Activated CD4-positive, CD25-positive, alpha-beta regulatory T cell treated with anti-CD3 and anti-CD28 coated beads, Interleukin-2, amount 50 U/mL, for 16 hours (primary cell): Measurements from ENCODE around the gene ICAM1.
A peak's percentile ranks its signal among the peaks of the same experiment; 100 is the strongest.
"Not testable (repeated sequence)": the region's sequence is repeated elsewhere in the genome, so short reads cannot be mapped to it uniquely, and the experiment has no call there.

Experiments used
- DNase-seq: peaks from one replicate; pipeline ENCODE4 v3.0.0-alpha.2; 2020; ENCODE audit warnings: low read depth, low spot score

Gene ICAM1, protein sequence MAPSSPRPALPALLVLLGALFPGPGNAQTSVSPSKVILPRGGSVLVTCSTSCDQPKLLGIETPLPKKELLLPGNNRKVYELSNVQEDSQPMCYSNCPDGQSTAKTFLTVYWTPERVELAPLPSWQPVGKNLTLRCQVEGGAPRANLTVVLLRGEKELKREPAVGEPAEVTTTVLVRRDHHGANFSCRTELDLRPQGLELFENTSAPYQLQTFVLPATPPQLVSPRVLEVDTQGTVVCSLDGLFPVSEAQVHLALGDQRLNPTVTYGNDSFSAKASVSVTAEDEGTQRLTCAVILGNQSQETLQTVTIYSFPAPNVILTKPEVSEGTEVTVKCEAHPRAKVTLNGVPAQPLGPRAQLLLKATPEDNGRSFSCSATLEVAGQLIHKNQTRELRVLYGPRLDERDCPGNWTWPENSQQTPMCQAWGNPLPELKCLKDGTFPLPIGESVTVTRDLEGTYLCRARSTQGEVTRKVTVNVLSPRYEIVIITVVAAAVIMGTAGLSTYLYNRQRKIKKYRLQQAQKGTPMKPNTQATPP

DNA sequence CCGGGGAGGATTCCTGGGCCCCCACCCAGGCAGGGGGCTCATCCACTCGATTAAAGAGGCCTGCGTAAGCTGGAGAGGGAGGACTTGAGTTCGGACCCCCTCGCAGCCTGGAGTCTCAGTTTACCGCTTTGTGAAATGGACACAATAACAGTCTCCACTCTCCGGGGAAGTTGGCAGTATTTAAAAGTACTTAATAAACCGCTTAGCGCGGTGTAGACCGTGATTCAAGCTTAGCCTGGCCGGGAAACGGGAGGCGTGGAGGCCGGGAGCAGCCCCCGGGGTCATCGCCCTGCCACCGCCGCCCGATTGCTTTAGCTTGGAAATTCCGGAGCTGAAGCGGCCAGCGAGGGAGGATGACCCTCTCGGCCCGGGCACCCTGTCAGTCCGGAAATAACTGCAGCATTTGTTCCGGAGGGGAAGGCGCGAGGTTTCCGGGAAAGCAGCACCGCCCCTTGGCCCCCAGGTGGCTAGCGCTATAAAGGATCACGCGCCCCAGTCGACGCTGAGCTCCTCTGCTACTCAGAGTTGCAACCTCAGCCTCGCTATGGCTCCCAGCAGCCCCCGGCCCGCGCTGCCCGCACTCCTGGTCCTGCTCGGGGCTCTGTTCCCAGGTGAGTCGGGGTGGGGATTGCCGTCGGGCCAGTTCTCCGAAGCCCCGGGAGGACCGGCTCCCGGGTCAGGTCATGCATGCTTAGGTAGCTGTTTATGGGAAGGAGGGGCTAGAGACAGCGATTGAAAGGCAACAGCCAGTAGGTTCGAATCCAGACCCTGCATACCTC is at the start of gene ICAM1:
ICAM1 (plus strand) TSS at position 505 of the 779 bp plus-strand sequence; CDS start at position 545, 40 bp downstream.
- DNase-seq, result peak; percentile 56

DNA sequence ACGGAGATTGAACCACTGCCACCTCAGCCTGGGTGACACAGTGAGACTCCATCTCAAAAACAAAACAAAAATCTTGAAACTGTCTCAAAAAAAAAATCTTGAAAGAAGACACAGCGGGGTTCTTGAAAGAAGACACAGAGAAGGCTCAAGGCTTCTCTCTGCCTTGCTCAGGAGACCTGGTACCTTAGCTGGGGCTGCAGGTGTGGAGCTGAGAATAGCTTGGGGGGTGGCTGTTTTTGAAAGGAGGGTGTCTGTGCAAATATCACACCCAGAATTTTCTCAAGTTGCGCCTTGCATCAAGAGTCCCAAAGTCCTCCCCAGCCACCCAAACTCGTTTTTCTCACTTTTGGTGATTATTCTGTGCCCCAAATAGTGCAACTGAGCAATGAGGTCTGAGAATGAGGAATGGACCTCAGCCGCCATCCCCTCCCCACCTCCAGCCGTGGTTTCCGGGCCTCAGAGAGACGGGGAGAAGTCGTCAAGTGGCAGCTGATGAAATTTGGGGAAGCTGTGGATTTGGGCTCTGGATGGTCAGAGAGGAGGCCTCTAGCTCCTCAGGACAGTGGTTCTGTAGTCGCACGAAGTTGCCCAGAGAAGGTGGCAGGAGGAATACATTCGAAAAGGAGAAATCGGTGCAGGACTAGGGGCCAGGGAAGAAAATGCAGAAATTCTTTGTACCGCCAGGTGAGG is 48.6 kb upstream of the ICAM1 start:
- DNase-seq, result no peak

DNA sequence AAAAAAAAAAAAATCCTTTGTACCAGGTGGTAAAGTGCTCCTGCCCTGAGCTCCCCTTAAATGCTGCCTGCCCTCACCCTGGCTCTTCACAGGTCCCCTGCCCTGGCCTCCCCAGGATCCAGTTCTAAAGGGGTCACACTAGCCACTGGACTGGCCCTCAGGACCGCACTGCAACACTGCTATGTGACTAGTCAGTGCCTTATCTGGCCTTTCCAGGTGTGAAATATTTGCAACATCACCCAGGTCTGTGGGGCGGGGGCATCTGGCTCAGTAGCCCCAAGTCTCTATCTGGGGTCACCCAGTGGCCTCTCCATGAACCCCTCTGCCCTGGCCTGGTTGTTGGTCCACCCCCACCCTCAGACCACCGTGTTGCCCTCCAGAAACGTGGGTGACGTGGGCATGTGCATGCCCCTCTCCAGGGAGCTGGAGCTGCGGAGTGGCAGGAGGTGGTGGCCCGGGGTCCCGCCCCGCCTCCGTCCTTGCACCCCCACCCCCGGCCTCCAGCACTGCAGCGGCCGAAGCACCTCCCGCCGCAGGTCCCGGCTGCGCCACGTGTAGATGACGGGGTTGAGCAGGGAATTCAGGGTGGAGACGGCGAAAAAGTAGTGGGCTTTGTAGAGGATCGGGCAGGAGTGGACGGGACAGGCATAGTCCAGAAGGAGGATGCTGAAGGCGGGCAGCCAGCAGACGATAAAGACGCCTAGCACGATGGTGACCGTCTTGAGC is 47.3 kb upstream of the ICAM1 start:
- no peak for DNase-seq

DNA sequence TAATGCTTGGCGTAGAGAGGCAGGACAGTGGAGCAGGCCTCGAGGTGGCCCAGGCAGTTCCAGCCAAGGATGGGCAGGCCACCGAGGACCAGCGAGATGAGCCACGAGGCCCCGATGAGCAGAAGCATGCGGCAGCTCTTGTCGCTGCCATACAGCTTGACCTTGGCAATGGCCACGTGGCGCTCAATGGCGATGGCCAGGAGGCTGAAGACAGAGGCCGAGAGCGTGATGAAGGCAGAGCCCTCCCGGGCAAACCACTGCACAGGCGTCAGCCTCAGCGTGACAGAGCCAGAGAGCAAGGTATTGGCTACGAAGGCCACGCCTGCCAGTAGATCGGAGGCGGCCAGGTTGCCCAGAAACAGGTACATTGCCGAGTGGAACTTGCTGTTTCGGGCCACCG is 46.6 kb upstream of the ICAM1 start:
- no peak for DNase-seq

DNA sequence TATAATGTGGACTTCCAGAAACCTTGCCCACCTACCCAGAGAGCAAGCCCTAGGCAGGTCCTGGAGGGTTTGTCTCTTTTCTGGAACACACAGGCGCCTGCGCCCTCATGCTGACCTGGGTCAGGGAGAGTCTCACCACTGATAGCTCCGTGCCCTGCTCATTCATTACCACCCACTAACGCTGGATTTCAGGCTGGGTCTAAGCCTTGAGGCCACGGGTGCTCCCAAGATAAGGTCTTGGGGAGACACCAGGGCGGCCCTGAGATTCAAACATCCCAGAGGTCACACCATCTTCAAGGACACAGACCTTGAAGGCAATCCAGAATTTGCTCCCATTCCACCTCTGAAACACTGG is 44.9 kb upstream of the ICAM1 start:
- no peak for DNase-seq

DNA sequence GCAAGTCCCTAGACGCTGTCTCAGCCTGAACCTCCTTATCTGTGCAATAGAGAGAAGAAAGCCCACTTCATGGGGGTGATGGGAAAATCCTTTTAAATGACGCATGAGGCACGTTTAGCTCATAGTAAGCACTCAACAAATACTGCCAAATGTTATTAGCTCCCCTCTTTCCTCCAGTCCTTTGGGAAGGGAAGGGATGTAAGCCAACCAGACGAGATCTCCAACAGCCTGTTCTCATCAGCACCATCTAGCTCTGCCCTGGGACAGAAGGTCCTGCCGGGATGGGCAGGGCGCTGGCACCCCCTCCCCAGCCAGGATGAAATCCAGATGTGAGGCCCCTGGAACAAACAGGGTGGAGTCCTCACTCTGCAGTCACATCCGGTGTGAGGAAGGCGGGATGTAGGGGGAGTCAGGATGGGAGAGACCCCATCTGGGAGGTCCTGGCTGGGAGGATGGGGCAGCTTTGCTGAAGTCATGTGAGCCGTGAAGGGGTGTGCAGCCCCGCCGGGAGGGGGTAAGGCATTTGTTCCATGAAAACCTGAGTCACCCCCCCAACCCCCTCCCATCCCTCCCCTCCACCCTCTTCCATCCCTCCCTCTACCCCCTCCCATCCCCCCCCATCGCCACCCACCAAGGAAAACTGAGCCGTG is 44.4 kb upstream of the ICAM1 start:
- no peak for DNase-seq

DNA sequence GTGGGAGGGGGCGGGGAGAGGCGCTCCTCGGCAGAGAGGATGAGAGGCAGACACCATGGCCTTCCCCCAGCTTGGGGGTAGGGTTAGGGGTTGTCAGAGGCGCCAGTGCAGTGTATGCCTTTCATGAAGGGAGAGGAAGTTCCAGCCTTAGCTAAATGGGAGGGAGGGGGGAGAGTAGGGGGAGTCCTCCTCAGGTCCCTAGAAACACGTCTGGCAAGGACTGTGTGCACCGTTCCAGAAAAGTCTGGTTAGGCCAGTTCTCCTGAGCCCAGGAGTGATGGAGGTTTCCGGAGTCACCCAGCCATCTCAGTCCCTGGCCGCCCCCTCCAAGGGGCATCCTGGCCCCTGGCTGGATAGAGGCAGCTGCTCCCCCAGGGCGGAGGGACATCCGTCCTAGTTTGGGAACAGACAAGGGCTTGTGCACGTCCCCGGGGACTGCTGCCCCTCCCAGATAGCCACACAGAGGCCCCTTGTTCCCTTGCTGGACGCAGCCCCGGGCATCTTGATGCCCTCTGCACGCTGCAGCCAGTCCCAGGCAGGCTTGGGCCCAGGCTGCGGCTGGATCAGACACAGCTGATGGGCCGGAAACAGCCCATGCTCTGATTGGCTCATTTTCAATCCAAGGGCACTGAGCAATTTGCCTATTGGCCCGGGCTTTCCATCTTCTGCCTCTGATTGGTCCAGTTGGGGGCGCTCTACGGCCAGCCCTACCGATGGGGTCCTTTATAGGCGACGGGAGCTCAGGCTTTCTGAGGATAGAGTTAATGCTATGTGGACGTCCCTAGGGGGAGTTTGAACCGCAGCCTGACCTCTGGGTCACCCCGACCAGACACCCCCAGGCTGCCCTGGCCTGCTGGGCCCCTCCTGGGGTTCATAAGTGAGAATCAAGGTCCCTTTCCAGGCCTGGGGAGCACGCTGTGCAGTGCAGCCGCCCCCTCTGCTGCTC is 43.6 kb upstream of the ICAM1 start:
- no peak for DNase-seq

DNA sequence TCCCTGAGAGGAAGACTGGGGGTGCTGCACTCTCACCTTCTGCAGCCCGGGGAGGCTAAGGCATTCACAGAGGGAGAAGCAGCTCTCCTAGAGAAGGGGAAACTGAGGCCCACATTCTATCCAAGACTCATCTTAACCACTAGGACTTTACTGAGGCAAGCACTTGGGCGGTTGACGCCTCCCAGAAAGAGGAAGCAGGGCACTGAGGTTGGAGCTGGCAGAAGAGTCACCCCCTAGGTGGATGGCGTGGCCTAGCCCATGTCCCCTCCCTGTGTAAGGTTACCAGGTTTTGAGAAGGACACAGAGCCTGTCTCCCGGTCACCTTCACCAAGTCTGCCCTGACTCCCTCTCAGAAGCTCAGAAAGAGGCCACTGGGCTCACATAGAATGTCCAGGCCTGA is 42.5 kb upstream of the ICAM1 start:
- no peak for DNase-seq

DNA sequence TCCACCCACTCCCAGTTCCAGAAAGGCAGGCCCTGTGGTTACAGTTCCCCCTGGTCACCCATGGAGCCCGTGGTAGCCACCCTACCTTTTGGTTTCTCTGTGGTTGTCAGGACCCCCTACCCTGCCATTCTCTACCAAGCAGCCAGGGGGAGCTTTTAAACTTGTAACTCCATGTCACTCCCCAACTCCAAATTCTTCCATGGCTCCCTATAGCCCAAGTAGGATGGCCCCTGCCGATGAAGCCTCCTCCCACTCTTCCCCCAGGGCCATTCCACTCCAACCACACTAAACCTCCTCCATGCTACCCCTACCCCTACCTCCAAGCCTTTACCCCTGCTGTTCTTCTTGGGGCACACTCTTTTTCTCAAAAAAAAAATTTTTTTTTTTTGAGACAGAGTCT is 42.0 kb upstream of the ICAM1 start:
- DNase-seq, result no peak

DNA sequence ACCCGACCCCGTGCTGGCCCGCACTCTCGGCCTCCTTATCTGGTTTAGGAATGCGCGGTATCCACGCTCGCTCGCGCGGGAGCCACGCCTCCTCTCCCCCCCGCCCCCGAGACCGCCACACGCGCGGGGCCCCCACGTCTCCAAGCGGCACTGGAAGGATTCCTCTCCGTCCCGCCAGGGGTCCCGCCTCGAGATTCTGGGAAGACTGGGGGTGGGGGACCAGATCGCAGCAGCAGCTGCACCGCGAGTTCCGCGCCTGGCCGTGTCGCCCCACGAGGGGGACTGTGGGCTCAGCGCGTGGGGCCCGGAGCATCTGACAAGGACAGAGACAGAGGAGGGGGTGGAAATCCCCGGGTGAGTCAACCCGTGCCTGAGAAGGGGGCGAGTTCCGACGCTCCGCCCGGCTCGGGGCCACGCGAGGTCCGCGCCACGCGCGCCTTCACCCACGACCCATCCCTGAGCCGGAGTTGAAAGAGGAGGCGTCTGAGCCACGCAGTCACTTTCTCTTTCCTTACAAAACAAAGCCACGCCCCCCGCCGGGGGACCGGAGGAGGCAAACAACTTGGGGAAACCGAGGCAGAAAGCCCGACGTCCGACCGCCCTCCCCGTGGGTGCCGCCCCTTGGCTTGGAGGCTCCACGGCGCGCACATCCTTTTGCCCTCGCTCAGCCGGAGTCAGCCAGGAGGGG is 40.6 kb upstream of the ICAM1 start:
- peak; percentile 42 for DNase-seq

DNA sequence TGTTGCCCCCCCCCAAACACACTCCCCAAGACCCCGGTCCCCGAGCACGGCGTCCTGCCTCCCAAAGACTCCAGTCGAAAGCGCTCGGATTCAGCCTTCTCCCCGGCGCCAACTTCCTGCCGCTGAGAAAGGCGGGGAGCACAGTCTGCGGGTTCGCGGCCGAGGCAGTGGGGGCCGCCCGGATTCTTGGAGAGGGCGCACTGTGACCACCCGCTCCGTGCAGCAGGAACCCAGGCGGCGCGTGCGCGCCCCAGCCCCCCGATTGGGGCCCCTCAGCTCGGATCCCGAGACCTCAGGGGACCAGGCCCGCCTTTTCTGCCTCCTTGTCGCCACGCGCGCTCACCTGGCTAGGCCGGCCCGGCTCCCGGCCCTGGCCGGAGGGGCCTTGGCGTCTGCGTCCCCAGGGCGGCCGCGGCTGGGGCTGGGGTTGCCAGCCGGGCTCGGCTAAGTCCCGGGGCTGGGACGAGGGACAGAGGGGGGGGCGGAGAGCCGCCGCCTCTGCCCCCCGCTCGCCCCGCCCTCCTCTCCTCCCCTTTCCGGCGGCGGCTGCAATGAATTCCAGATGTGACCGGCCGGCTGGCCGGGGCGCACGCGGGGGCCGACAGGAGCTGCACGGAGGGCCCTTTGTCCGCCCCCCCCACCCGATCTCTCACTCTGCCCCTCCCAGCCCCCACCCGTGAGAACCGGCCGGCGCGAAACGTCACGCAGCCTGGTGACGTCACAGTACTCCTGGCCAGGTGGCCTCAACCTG is 39.9 kb upstream of the ICAM1 start, which contains the start of gene S1PR2:
S1PR2 (minus strand) TSS at position 471 of the 751 bp plus-strand sequence. CDS start 6,426 bp downstream, outside the sequence.
- peak; percentile 55 for DNase-seq

DNA sequence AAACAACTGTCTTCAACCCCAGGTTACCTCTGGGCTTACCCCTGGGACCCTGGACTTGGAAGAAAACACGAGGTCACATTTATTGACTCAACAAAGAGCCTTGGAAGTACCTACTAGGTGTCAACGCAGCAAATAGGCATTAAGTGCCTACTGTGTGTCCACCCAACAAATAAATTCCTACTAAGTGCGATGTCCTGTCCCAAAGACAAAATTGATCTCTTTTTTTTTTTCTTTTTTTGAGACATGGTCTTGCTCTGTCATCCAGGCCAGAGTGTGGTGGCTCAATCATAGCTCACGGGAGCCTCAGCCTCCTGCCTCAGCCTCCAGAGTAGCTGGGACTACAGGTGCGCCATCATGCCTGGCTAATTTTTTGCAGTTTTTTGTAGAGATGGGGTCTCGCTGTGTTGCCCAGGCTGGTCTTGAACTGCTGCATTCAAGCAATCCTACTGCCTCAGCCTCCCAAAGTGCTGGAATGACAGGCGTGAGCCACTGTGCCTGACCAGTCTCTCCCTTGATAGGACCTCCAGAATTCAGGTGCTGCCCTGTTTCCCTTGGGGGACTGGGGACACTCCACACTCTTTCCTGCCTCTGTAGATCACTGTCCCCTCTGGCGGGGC is 39.2 kb upstream of the ICAM1 start:
- no peak for DNase-seq

DNA sequence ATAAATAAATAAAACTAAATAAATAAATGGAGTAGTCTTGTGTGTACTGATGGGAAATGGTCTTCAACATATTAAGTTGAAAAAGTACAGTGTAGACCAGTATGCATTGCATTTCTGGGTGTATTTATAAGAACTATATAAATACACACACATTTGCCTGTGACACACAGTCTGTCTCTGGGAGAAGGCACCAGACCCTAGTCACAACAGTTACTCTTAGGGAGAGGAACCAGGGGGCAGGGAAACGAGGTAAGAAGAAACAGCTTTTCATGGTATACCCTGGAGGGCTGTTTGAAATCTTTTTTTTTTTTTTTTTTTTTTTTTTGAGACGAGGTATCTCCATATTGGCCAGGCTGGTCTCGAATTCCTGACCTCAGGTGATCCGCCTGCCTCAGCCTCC is 37.0 kb upstream of the ICAM1 start:
- DNase-seq, result no peak

DNA sequence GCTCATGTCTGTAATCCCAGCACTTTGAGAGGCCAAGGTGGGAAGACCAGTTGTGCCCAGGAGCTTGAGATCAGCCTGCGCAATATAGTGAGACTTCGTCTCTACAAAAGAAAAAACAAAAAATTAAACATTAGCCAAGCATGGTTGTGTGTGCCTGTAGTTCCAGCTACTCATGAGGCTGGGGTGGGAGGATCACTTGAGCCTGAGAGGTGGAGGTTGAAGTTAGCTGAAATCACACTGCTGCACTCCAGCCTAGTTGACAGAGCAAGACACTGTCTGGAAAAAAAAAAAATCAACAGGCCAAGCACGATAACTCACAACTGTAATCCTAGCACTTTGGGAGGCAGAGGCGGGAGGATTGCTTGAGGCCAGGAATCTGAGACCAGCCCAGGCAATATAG is 35.9 kb upstream of the ICAM1 start:
- DNase-seq, result no peak

DNA sequence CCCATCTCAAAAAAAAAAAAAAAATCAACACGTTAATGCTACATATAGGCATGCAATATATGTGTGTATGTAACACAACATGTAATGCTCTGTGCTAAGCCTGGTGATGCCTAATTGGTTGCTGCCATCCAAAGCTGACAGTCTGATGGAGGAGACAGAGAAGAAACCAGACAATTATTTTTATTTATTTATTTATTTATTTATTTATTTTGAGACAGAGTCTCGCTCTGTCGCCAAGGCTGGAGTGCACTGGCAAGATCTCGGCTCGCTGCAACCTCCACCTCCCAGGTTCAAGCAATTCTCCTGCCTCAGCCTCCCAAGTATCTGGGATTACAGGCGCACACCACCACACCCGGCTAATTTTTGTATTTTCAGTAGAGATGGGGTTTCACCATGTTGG is 35.5 kb upstream of the ICAM1 start:
- not testable (repeated sequence) for DNase-seq

DNA sequence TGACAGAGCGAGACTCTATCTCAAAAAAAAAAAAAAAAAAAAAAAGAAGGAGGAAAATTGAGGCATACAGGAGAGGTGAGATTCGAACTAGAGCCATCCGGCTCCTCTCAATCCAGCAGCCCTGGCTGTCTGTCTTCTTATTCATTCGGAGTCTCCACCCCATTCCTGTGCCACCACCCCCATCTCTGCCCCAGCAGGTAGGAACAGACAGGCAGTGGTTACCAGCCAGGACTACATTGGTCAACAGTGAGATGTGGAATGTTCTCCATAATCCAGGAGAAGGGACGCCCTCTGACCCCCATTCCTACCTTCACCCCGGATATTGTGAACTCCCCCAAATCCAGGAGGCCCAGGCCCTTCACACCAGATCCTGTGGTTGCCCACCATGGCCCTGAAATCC is 33.2 kb upstream of the ICAM1 start:
- no peak for DNase-seq

DNA sequence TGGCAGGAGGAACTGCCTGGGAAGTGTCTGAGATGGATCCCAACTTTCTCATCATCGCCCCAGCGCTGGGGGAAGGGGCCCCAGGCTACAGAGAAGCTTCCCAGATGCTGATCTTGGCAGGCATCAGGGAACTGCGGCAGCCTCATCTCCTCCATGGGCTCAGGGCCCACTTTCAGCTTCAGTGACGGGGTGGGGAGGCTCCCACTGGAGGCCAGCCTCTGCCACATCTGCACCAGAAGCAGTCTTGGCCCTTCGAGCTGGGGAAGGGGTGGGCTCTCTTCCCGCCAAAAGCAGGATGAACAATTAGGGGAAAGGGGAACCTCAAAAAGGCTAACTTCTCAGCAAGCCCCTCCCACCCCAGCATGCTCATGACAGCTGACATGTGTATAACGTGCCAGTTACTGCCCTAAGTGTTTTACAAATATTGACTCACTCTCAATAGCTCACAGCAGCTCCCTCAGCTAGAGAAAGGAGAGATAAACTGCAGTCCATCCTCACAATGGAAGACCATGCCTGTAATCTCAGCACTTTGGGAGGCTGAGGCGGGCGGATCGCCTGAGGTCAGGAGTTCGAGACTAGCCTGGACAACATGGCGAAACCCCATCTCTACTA is 32.6 kb upstream of the ICAM1 start:
- DNase-seq, result no peak
